GM21825 (cell line): Measurements from ENCODE around the gene UNC45A.

ENCODE experiments used
- ATAC-seq: cut with Tn5 transposase; IDR thresholded peaks from one replicate; pipeline ENCODE4 v1.9.1; 2021; ENCODE audit warnings: mild to moderate bottlenecking, moderate library complexity; ENCODE audit not compliant: unreplicated experiment

Gene UNC45A

DNA sequence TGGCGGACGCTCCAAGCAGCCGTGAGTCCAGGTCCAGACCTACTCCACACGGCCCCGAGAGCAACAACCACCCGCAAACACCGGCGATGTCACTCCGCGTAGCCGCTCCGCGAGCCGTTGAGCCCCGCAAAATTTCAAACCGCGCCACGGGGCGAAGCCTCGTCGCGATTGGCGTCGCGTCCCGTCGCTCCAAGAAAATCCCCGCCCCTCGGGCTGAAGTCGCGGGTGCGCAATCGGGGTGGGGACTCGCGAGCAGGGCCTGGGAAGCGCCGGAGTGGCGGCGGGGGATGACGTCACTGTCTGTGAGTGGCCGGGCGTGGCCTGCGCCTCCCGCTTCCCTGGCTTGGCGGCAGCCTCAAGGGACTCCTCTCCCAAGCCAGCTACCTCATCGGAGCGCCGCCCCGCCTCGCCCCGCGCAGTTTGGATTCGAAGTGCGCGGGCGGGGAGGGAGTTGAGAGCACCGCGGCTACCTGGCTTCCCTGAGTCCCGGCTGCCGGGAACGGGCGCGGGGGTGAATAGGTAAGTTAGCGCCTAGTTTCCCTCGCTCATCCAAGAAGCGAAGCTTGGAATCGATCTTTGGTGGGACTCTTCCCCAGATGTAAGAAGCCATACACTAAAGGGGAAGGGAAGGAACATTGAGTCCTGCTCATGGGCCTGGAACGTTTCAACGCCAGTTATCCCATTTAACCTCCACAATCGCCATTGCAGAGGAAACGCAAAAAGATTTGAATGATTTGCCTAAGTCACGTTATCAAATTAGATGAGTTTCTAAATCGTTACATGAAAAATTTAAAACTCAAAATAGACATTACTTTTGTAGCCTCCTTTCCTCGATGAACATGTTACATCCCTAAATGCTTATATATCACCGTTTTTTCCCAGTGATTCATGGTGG is 59.6 kb downstream of the UNC45A start, which contains the start of gene PRC1:
PRC1 (minus strand) TSS at position 119 of the 895 bp plus-strand sequence; CDS start at position 1, 118 bp downstream.
- peak; percentile 92 for ATAC-seq

DNA sequence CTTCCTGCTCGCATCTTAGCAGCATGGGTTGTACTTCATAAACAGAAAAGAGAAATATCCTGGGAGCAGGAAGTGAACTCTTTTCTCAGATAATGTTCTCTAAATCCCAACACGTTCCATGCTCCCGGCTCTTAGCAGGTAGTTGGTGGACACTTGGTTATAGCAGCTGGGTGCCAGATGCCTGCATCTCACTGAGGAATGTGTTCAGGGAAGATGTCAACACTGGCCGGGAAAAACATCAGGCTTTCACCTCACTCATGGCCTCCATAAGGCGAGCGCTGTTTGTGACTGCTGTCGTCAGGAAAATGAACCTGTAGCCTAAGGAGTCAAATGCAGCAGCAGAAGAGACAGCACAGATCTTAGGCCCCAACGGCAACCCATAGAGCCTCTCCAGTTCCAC is 63.7 kb downstream of the UNC45A start:
- ATAC-seq, result no peak

DNA sequence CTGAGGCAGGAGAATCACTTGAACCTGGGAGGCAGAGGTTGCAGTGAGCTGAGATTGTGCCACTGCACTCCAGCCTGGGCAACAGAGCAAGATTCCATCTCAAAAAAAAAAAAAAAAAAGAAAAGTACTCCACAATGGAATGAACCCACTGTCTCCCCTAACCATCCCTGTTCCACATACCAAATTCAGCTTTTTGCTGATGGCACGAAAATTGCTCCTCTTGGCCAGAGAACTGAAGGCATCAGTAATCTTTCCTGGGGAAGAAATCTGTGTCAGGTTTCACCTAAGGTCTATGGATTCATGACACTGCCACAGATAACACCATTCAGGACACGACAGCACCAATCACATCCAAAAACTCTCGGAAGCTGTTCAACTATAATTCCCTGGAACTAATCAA is 66.1 kb downstream of the UNC45A start:
- no peak for ATAC-seq
